ENCODE results near the gene BCL2L11.

The BCL2L11 gene

DNA sequence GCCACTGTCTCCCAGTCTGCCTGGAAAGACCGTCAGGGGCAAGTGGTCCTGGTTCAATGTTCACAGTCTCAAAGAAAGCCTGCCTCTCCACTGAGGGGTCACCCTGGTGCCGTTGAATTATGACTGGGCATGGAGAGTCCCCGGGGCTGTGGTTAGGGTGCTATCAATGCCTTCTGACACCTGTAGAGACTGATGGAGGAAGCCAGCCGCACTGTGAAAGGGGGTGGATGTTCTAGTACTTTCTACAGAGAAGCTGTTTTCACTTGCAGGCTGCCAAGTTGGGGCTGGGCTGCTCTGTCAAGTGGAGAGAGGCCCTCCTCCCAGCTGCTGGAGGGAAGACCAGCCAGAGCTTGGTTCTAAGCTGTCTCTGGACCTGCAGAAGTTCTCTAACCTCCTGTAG, 80.5 kb downstream of the BCL2L11 start:
- no peak overlapping the region for H3K27ac ChIP-seq (ENCODE audit: low read length)
- no peaks in the 10 kb centered on the region for H3K36me3 ChIP-seq (ENCODE audit: control insufficient read depth, insufficient read depth, low read length)
- no peaks in the 10 kb centered on the region for H3K27me3 ChIP-seq (ENCODE audit: control insufficient read depth, insufficient read depth, low read length)
- no peaks in the 10 kb centered on the region for H3K9me3 ChIP-seq (ENCODE audit: control insufficient read depth, insufficient read depth, low read length)
- no peaks in the 10 kb centered on the region for H3K4me1 ChIP-seq (ENCODE audit: control insufficient read depth, insufficient read depth, low read length)
- no CpG with 5 or more reads among the region's 4 CpGs for WGBS (ENCODE audit: insufficient coverage, insufficient read length)
- H3K4me3 ChIP-seq (ENCODE audit: low read length) = no peak overlapping the region
- no peak for DNase-seq (ENCODE audit: low read depth, low spot score)

- no peak overlapping the region for H3K4me3 ChIP-seq (ENCODE audit: low read length)
- no peaks in the 10 kb centered on the region for H3K27me3 ChIP-seq (ENCODE audit: control insufficient read depth, insufficient read depth, low read length)
- no peak for DNase-seq (ENCODE audit: low read depth, low spot score)
- no peaks in the 10 kb centered on the region for H3K9me3 ChIP-seq (ENCODE audit: control insufficient read depth, insufficient read depth, low read length)
- H3K36me3 ChIP-seq (ENCODE audit: control insufficient read depth, insufficient read depth, low read length) = no peaks in the 10 kb centered on the region
- H3K4me1 ChIP-seq (ENCODE audit: control insufficient read depth, insufficient read depth, low read length) = no peaks in the 10 kb centered on the region
- no CpG with 5 or more reads among the region's 2 CpGs for WGBS (ENCODE audit: insufficient coverage, insufficient read length)
- H3K27ac ChIP-seq (ENCODE audit: low read length) = no peak overlapping the region
Measured at GRCh38 chr2:111202266-111203040, 81.7 kb downstream of the BCL2L11 start.

DNA sequence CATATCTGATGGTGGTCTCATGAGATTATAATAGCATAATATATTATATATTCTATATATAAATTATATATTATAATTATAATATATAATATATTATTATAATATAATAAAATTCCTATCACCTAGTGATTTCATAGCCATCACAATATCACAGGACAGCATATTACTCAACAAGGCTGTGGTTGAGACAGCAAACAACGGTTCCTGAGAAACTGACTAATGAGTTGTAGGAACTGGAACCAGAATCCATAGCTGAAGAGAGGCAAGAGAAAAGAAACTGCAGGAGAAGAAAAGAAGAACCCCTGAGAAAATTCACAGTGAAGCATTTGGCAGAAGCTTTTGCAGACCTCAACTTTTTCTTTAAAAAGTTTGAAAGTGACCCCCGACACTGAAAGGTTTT, 84.0 kb downstream of the BCL2L11 start:
- WGBS (ENCODE audit: insufficient coverage, insufficient read length) = no CpG with 5 or more reads among the region's 2 CpGs

DNA sequence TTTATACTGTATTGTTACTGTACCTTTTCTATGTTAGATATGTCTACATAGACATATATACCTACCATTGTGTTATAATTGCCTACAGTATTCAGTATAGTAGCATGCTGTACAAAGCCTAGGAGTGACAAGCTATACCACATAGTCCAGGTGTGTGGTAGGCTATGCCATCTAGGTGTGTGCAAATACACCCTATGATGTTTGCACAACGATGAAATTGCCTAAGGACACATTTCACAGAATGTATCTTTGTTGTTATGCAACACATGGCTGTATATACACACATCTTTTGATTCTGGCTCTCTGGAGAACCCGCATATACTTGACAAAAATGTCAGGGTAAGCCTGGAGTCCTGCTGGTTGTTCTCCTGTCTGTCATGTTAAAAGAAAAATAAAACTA, 85.1 kb downstream of the BCL2L11 start:
- Histone ChIP-seq H3K27me3 (ENCODE audit: control insufficient read depth, insufficient read depth, low read length) (no peaks in the 10 kb centered on the region), H3K9me3 (ENCODE audit: control insufficient read depth, insufficient read depth, low read length) (no peaks in the 10 kb centered on the region), H3K36me3 (ENCODE audit: control insufficient read depth, insufficient read depth, low read length) (no peaks in the 10 kb centered on the region), H3K4me1 (ENCODE audit: control insufficient read depth, insufficient read depth, low read length) (no peaks in the 10 kb centered on the region), H3K27ac (ENCODE audit: low read length) (no peak overlapping the region), H3K4me3 (ENCODE audit: low read length) (no peak overlapping the region)
- WGBS (ENCODE audit: insufficient coverage, insufficient read length) = no CpG with 5 or more reads among the region's 2 CpGs
- DNase-seq (ENCODE audit: low read depth, low spot score) = no peak

More for the DNA sequence above, 84.0 kb downstream of the BCL2L11 start:
- Histone ChIP-seq H3K27me3 (ENCODE audit: control insufficient read depth, insufficient read depth, low read length) (no peaks in the 10 kb centered on the region), H3K27ac (ENCODE audit: low read length) (no peak overlapping the region), H3K36me3 (ENCODE audit: control insufficient read depth, insufficient read depth, low read length) (no peaks in the 10 kb centered on the region), H3K4me3 (ENCODE audit: low read length) (no peak overlapping the region), H3K9me3 (ENCODE audit: control insufficient read depth, insufficient read depth, low read length) (no peaks in the 10 kb centered on the region), H3K4me1 (ENCODE audit: control insufficient read depth, insufficient read depth, low read length) (no peaks in the 10 kb centered on the region)
- DNase-seq (ENCODE audit: low read depth, low spot score) = no peak

GRCh38 chr2:111207851-111208250, 87.1 kb downstream of the BCL2L11 start:
- WGBS (ENCODE audit: insufficient coverage, insufficient read length) = no CpG with 5 or more reads among the region's 1 CpG
- H3K4me1 ChIP-seq (ENCODE audit: control insufficient read depth, insufficient read depth, low read length) = no peaks in the 10 kb centered on the region
- no peaks in the 10 kb centered on the region for H3K36me3 ChIP-seq (ENCODE audit: control insufficient read depth, insufficient read depth, low read length)
- H3K27ac ChIP-seq (ENCODE audit: low read length) = no peak overlapping the region
- H3K27me3 ChIP-seq (ENCODE audit: control insufficient read depth, insufficient read depth, low read length) = no peaks in the 10 kb centered on the region
- DNase-seq (ENCODE audit: low read depth, low spot score) = no peak
- H3K9me3 ChIP-seq (ENCODE audit: control insufficient read depth, insufficient read depth, low read length) = no peaks in the 10 kb centered on the region
- H3K4me3 ChIP-seq (ENCODE audit: low read length) = no peak overlapping the region

DNA sequence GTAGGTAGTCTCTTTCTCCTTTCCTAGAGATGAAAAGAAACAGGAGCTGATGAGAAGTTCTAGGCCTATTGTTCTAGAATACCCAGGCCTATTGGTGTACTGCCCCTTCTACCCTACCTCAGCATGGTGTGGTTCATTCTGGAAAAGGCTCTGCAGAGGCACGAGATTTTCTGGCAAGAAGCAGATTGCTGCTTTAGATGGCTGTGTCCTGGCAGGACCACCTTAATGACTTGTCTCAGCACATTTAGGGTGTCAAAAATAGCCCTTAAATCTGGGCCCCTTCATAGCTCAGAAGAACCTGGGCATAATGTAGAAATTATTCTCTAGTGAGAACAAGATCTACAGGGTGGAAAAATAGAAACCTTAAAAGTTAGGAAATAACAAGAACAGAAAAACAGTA, 87.9 kb downstream of the BCL2L11 start:
- H3K9me3 ChIP-seq (ENCODE audit: control insufficient read depth, insufficient read depth, low read length) = no peaks in the 10 kb centered on the region
- WGBS (ENCODE audit: insufficient coverage, insufficient read length) = no CpG with 5 or more reads among the region's 1 CpG
- no peaks in the 10 kb centered on the region for H3K36me3 ChIP-seq (ENCODE audit: control insufficient read depth, insufficient read depth, low read length)
- H3K4me3 ChIP-seq (ENCODE audit: low read length) = no peak overlapping the region
- no peak overlapping the region for H3K27ac ChIP-seq (ENCODE audit: low read length)
- no peak for DNase-seq (ENCODE audit: low read depth, low spot score)
- H3K4me1 ChIP-seq (ENCODE audit: control insufficient read depth, insufficient read depth, low read length) = no peaks in the 10 kb centered on the region
- H3K27me3 ChIP-seq (ENCODE audit: control insufficient read depth, insufficient read depth, low read length) = no peaks in the 10 kb centered on the region

GRCh38 chr2:111209045-111209514, 88.4 kb downstream of the BCL2L11 start:
- Histone ChIP-seq H3K4me3 (ENCODE audit: low read length) (no peak overlapping the region), H3K9me3 (ENCODE audit: control insufficient read depth, insufficient read depth, low read length) (no peaks in the 10 kb centered on the region), H3K27ac (ENCODE audit: low read length) (no peak overlapping the region), H3K27me3 (ENCODE audit: control insufficient read depth, insufficient read depth, low read length) (no peaks in the 10 kb centered on the region), H3K36me3 (ENCODE audit: control insufficient read depth, insufficient read depth, low read length) (no peaks in the 10 kb centered on the region), H3K4me1 (ENCODE audit: control insufficient read depth, insufficient read depth, low read length) (no peaks in the 10 kb centered on the region)
- DNase-seq (ENCODE audit: low read depth, low spot score) = no peak
- no CpG with 5 or more reads among the region's 1 CpG for WGBS (ENCODE audit: insufficient coverage, insufficient read length)

DNA sequence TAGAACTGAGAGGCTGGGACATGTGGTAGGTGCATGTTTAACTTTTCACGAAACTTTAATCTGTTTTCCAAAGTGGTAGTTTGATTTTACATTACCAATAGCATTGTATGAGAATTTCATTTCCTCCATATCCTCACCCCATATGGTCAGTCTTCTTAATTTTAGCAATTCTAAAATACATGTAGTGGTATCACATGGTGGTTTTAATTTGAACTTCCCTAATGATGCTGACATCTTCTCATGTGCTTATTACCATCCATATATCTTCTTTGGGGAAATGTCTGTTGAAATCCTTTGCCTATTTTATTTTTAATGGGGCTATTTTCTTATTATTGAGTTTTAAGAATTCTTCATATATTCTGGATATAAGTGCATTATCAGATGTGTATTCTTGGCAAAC, 89.3 kb downstream of the BCL2L11 start:
- no CpG with 5 or more reads among the region's 1 CpG for WGBS (ENCODE audit: insufficient coverage, insufficient read length)
- Histone ChIP-seq H3K4me3 (ENCODE audit: low read length) (no peak overlapping the region), H3K4me1 (ENCODE audit: control insufficient read depth, insufficient read depth, low read length) (no peaks in the 10 kb centered on the region), H3K27me3 (ENCODE audit: control insufficient read depth, insufficient read depth, low read length) (no peaks in the 10 kb centered on the region), H3K36me3 (ENCODE audit: control insufficient read depth, insufficient read depth, low read length) (no peaks in the 10 kb centered on the region), H3K27ac (ENCODE audit: low read length) (no peak overlapping the region), H3K9me3 (ENCODE audit: control insufficient read depth, insufficient read depth, low read length) (no peaks in the 10 kb centered on the region; the same call in 1 of the 2 replicates)
- no peak for DNase-seq (ENCODE audit: low read depth, low spot score)

GRCh38 chr2:111213877-111214276, 93.2 kb downstream of the BCL2L11 start:
- no peaks in the 10 kb centered on the region for H3K4me1 ChIP-seq (ENCODE audit: control insufficient read depth, insufficient read depth, low read length)
- no peaks in the 10 kb centered on the region for H3K36me3 ChIP-seq (ENCODE audit: control insufficient read depth, insufficient read depth, low read length)
- no peaks in the 10 kb centered on the region for H3K27me3 ChIP-seq (ENCODE audit: control insufficient read depth, insufficient read depth, low read length)
- no peak overlapping the region for H3K27ac ChIP-seq (ENCODE audit: low read length)
- no peak for DNase-seq (ENCODE audit: low read depth, low spot score)
- no peaks in the 10 kb centered on the region; the same call in 1 of the 2 replicates for H3K9me3 ChIP-seq (ENCODE audit: control insufficient read depth, insufficient read depth, low read length)
- no peak overlapping the region for H3K4me3 ChIP-seq (ENCODE audit: low read length)

DNA sequence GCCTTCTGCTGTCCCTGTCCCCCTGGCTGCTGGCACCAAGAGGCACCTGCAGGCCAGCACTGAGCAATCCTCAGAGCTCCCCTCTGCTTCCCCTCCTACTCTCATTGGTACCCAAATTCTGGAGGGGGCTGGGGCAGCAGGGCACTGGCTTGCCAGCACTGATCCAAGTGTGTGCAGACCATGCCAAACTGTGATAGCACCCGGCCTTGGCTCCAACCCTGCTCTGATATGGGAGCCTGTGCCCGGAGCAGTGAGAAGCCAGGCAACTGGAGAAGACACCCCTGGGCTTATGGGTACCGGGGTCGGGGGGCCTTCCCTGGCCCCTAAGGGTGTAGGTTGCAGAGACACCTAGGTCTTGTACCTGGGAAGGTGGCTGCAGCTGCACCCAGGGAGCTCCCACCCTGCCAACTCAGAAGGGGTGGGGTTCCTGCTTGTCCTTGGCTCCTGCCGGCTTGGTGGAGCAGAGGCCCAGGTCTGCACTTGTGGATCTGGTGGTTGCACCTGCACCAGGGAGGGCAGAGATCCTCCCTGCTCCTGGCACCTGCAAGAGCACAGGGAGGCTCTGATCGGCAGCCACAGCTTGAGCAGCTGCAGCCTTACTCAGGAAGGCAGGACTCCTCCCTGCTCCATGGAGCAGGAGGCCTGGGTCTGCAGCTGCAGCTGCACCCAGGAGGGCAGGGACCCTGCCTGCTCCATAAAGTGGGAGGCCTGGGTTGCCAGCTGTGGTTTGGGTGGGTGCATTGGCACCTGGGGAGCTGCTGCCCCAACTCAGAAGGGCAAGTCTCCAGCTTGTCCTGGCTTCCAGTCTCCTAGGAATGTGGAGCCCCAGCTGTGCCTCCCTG, 96.3 kb downstream of the BCL2L11 start:
- Histone ChIP-seq H3K4me1 (ENCODE audit: control insufficient read depth, insufficient read depth, low read length) (no peaks in the 10 kb centered on the region; the same call in 1 of the 2 replicates), H3K27ac (ENCODE audit: low read length) (no peak overlapping the region), H3K36me3 (ENCODE audit: control insufficient read depth, insufficient read depth, low read length) (no peaks in the 10 kb centered on the region), H3K4me3 (ENCODE audit: low read length) (no peak overlapping the region), H3K9me3 (ENCODE audit: control insufficient read depth, insufficient read depth, low read length) (no peaks in the 10 kb centered on the region; the same call in 1 of the 2 replicates), H3K27me3 (ENCODE audit: control insufficient read depth, insufficient read depth, low read length) (no peaks in the 10 kb centered on the region)
- no peak for DNase-seq (ENCODE audit: low read depth, low spot score)
- WGBS (ENCODE audit: insufficient coverage, insufficient read length) = no CpG with 5 or more reads among the region's 6 CpGs

Measured in iPS DF 6.9 (cell line).